ENCODE data around the gene ALS2. TPM values are rescaled to one million over a fixed set of nuclear protein-coding genes. Genes with fewer than 3 reads are reported as not detected.
"Not testable (repeated sequence)": the region's sequence is repeated elsewhere in the genome, so short reads cannot be mapped to it uniquely, and the experiment has no call there.

Gene ALS2
- total RNA-seq, 3 donors from 2014 or later: 19.7 to 28.4 (median 19.7) TPM

- DNase-seq (ENCODE audit: low spot score in 2 of 2): no peak
- intact Hi-C loops (cut with DNase I; ENCODE audit: low total_unique reads): loop anchor here (10.0 kb wide), 1 partner anchor 357 kb away; no protein-coding TSS in a partner anchor
- no peaks in the 10 kb centered on the region for H3K4me1 ChIP-seq
- H3K36me3 ChIP-seq: no peaks in the 10 kb centered on the region
- TF ChIP-seq CTCF (IDR thresholded peaks at IDR 0.05) (no peak), POLR2AphosphoS5 (IDR thresholded peaks at IDR 0.05) (no peak), POLR2A (IDR thresholded peaks at IDR 0.05) (no peak)
- no peak overlapping the region for H3K4me3 ChIP-seq
- no peaks in the 10 kb centered on the region for H3K9me3 ChIP-seq
- no peaks in the 10 kb centered on the region for H3K27me3 ChIP-seq
- peak overlapping the region; percentile 23 to 67 for H3K27ac ChIP-seq
These were observed 27.3 kb upstream of the ALS2 start for GRCh38 chr2:201808027-201808426.

GRCh38 chr2:201807452-201807999 is 26.8 kb upstream of the ALS2 start:
- Histone ChIP-seq H3K9me3 (no peaks in the 10 kb centered on the region), H3K27me3 (no peaks in the 10 kb centered on the region), H3K27ac (peak overlapping the region; percentile 23 to 67), H3K4me1 (no peaks in the 10 kb centered on the region), H3K4me3 (peak overlapping the region in 1 of 3 donors; percentile 27), H3K36me3 (no peaks in the 10 kb centered on the region)
- no peak for TF ChIP-seq POLR2A (IDR thresholded peaks at IDR 0.05)
- no peak for TF ChIP-seq POLR2AphosphoS5 (IDR thresholded peaks at IDR 0.05)
- TF ChIP-seq CTCF (IDR thresholded peaks at IDR 0.05): no peak
- intact Hi-C loops (cut with DNase I; ENCODE audit: low total_unique reads): loop anchor here (10.0 kb wide), 1 partner anchor 357 kb away; no protein-coding TSS in a partner anchor
- DNase-seq (ENCODE audit: low spot score in 2 of 2): peak in 1 of 2 donors; percentile 23

GRCh38 chr2:201806442-201807170 is 25.9 kb upstream of the ALS2 start, which contains the start of gene CDK15:
Gene CDK15, plus strand, starts transcription at chr2:201806537. Its CDS starts 128 bp downstream, at chr2:201806665.
- Histone ChIP-seq H3K4me3 (peak within 1 kb of the TSS; percentile 2 to 31 (median 10)), H3K27ac (peak within 1 kb of the TSS; percentile 23 to 67), H3K27me3 (no peaks in the 10 kb centered on the region), H3K36me3 (no peaks in the 10 kb centered on the region), H3K9me3 (no peaks in the 10 kb centered on the region), H3K4me1 (no peaks in the 10 kb centered on the region)
- no peak for TF ChIP-seq CTCF (IDR thresholded peaks at IDR 0.05)
- no peak for TF ChIP-seq POLR2A (IDR thresholded peaks at IDR 0.05)
- TF ChIP-seq POLR2AphosphoS5 (IDR thresholded peaks at IDR 0.05): no peak
- DNase-seq (ENCODE audit: low spot score in 2 of 2): no peak
- intact Hi-C loops (cut with DNase I; ENCODE audit: low total_unique reads): loop anchor here (10.0 kb wide), 1 partner anchor 358 kb away; no protein-coding TSS in a partner anchor

GRCh38 chr2:201798914-201799285 is 18.2 kb upstream of the ALS2 start:
- H3K4me1 ChIP-seq; intact Hi-C loops (cut with DNase I; ENCODE audit: low total_unique reads); H3K4me3 ChIP-seq; H3K9me3 ChIP-seq; H3K27ac ChIP-seq; H3K36me3 ChIP-seq; H3K27me3 ChIP-seq; DNase-seq (ENCODE audit: low spot score in 2 of 2): not testable (repeated sequence)

GRCh38 chr2:201798252-201798913 is 17.6 kb upstream of the ALS2 start:
- DNase-seq (ENCODE audit: low spot score in 2 of 2): no peak
- H3K36me3 ChIP-seq: no peaks in the 10 kb centered on the region
- H3K4me1 ChIP-seq: no peaks in the 10 kb centered on the region
- intact Hi-C loops (cut with DNase I; ENCODE audit: low total_unique reads): no loop called here
- H3K27me3 ChIP-seq: no peaks in the 10 kb centered on the region
- no peaks in the 10 kb centered on the region for H3K9me3 ChIP-seq
- no peak for TF ChIP-seq POLR2A (IDR thresholded peaks at IDR 0.05)
- no peak for TF ChIP-seq CTCF (IDR thresholded peaks at IDR 0.05)
- no peak for TF ChIP-seq POLR2AphosphoS5 (IDR thresholded peaks at IDR 0.05)
- H3K27ac ChIP-seq: no peak overlapping the region
- no peak overlapping the region for H3K4me3 ChIP-seq

All from breast epithelium (tissue), 4 donors.